HEK293 (cell line): ENCODE measurements around the gene FGD4.
"Not testable (repeated sequence)": the region's sequence is repeated elsewhere in the genome, so short reads cannot be mapped to it uniquely, and the experiment has no call there.

ENCODE experiments used
- CTCF ChIA-PET: fragments of 350-600 bp; formaldehyde crosslinking; extraction: SDS; loops from one replicate; lab custom pipeline; 2021; ENCODE audit warnings: antibody characterized with exemption; lab: Yijun Ruan, JAX
- POLR2A ChIA-PET: fragments of 300-600 bp; formaldehyde crosslinking; extraction: SDS; loops from one replicate; lab custom pipeline; 2020; ENCODE audit warnings: antibody characterized with exemption, inconsistent platforms; lab: Yijun Ruan, JAX
- H3K27ac ChIP-seq: fragments of 200-500 bp; sonication (Bioruptor generic); 2 replicates; pipeline ENCODE4 v1.5.1; 2014; ENCODE audit warnings: low read depth, low read length, control low read depth, inconsistent platforms; ENCODE audit errors: extremely low read depth
- H3K36me3 ChIP-seq, 2 experiments: fragments of 200-500 bp in 1 of 2; sonication (Bioruptor generic) in 1 of 2; 1 replicate in 1 of 2; 2 replicates in 1 of 2; pipeline ENCODE4 v1.5.1; 2014 to 2017; ENCODE audit warnings: inconsistent platforms in 2 of 2, low read length in 2 of 2; ENCODE audit not compliant: control insufficient read depth in 2 of 2, insufficient read depth in 1 of 2
- H3K4me1 ChIP-seq: fragments of 200-500 bp; sonication (Bioruptor generic); 2 replicates; pipeline ENCODE4 v1.5.1; 2014; ENCODE audit warnings: mild to moderate bottlenecking, low read length, inconsistent platforms; ENCODE audit not compliant: control insufficient read depth, insufficient read depth
- H3K4me3 ChIP-seq: 2 replicates; pipeline ENCODE4 v1.5.1; 2011; ENCODE audit warnings: low read depth, mild to moderate bottlenecking, control low read depth, low read length, moderate library complexity
- H3K9me3 ChIP-seq: fragments of 200-500 bp; sonication (Bioruptor generic); 2 replicates; pipeline ENCODE4 v1.5.1; 2014; ENCODE audit warnings: low read depth, low read length, inconsistent platforms; ENCODE audit not compliant: control insufficient read depth, insufficient read depth
- KLF9 ChIP-seq: fragments of 450-650 bp; formaldehyde crosslinking; IDR thresholded peaks from 2 replicates; pipeline ENCODE4 v1.5.1; 2016; ENCODE audit warnings: missing biosample characterization, missing genetic modification characterization, low read depth
- MYNN ChIP-seq: fragments of 450-650 bp; formaldehyde crosslinking; IDR thresholded peaks from 2 replicates; pipeline ENCODE4 v1.5.1; 2016; ENCODE audit warnings: missing biosample characterization, missing genetic modification characterization, borderline replicate concordance
- SCRT2 ChIP-seq: fragments of 450-650 bp; formaldehyde crosslinking; IDR thresholded peaks from 2 replicates; pipeline ENCODE4 v1.5.1; 2016; ENCODE audit warnings: missing biosample characterization, missing genetic modification characterization
- TSHZ1 ChIP-seq: fragments of 450-650 bp; formaldehyde crosslinking; IDR thresholded peaks from 2 replicates; pipeline ENCODE4 v1.5.1; 2016; ENCODE audit warnings: missing biosample characterization, missing genetic modification characterization, borderline replicate concordance
- ZNF146 ChIP-seq: fragments of 450-650 bp; formaldehyde crosslinking; IDR thresholded peaks from 2 replicates; pipeline ENCODE4 v1.5.1; 2016; ENCODE audit warnings: missing biosample characterization, missing genetic modification characterization
- ZNF324 ChIP-seq: fragments of 450-650 bp; formaldehyde crosslinking; IDR thresholded peaks from 2 replicates; pipeline ENCODE4 v1.5.1; 2016; ENCODE audit warnings: missing biosample characterization, missing genetic modification characterization
- ZNF335 ChIP-seq: fragments of 450-650 bp; formaldehyde crosslinking; conservative IDR thresholded peaks from 2 replicates; pipeline ENCODE4 v1.5.1; 2016; ENCODE audit warnings: missing biosample characterization, missing genetic modification characterization
- ZNF37A ChIP-seq: fragments of 450-650 bp; IDR thresholded peaks from 2 replicates; pipeline ENCODE4 v1.5.1; 2018; ENCODE audit warnings: missing biosample characterization, missing genetic modification characterization
- ZNF416 ChIP-seq: fragments of 450-650 bp; formaldehyde crosslinking; IDR thresholded peaks from 2 replicates; pipeline ENCODE4 v1.5.1; 2016; ENCODE audit warnings: missing biosample characterization, missing genetic modification characterization
- ZNF510 ChIP-seq: fragments of 450-650 bp; formaldehyde crosslinking; IDR thresholded peaks from 2 replicates; pipeline ENCODE4 v1.5.1; 2018; ENCODE audit warnings: mild to moderate bottlenecking, missing genetic modification characterization, missing biosample characterization; ENCODE audit not compliant: insufficient replicate concordance
- ZNF529 ChIP-seq: fragments of 450-650 bp; formaldehyde crosslinking; IDR thresholded peaks from 2 replicates; pipeline ENCODE4 v1.5.1; 2017; ENCODE audit warnings: missing genetic modification characterization, missing biosample characterization; ENCODE audit not compliant: insufficient replicate concordance
- ZNF580 ChIP-seq: fragments of 450-650 bp; formaldehyde crosslinking; IDR thresholded peaks from 2 replicates; pipeline ENCODE4 v1.5.1; 2016; ENCODE audit warnings: missing biosample characterization, missing genetic modification characterization
- ZNF610 ChIP-seq: fragments of 450-650 bp; formaldehyde crosslinking; IDR thresholded peaks from 2 replicates; pipeline ENCODE4 v1.5.1; 2016; ENCODE audit warnings: missing biosample characterization, missing genetic modification characterization, borderline replicate concordance
- ZNF623 ChIP-seq: fragments of 450-650 bp; formaldehyde crosslinking; IDR thresholded peaks from 2 replicates; pipeline ENCODE4 v1.5.1; 2016; ENCODE audit warnings: missing biosample characterization, missing genetic modification characterization

Gene FGD4

GRCh38 chr12:32505067-32505945, 105.9 kb downstream of the FGD4 start:
- H3K27ac ChIP-seq = no peak overlapping the region
- no peaks in the 10 kb centered on the region for H3K36me3 ChIP-seq
- H3K4me3 ChIP-seq = no peak overlapping the region
- H3K4me1 ChIP-seq = peaks cover 10% of the 10 kb centered on the region
- no peaks in the 10 kb centered on the region for H3K9me3 ChIP-seq
- ChIA-PET CTCF (no interaction called here), POLR2A (no interaction called here)
- no peak for TF ChIP-seq ZNF610 (tag by site-specific recombination)
- TF ChIP-seq MYNN (tag by site-specific recombination) = no peak
- TF ChIP-seq ZNF335 (tag by site-specific recombination) = no peak
- TF ChIP-seq SCRT2 (tag by site-specific recombination) = peak; percentile 72
- TF ChIP-seq ZNF416 = no peak
- no peak for TF ChIP-seq ZNF510 (tag by site-specific recombination)
- no peak for TF ChIP-seq ZNF324

GRCh38 chr12:32507096-32507941, 108.0 kb downstream of the FGD4 start:
- CTCF ChIA-PET = interaction anchor here (0.7 kb wide), 1 partner anchor 62 kb away, joined by 3 read pairs; no protein-coding TSS in a partner anchor
- H3K9me3 ChIP-seq, H3K4me1 ChIP-seq, POLR2A ChIA-PET, H3K27ac ChIP-seq, H3K36me3 ChIP-seq, H3K4me3 ChIP-seq: not testable (repeated sequence)
- TF ChIP-seq ZNF580 (peak; percentile 55; the same call in 1 of the 2 replicates), ZNF146 (peak; percentile 93)

- Histone ChIP-seq H3K9me3 (no peaks in the 10 kb centered on the region), H3K4me1 (no peaks in the 10 kb centered on the region; the same call in 1 of the 2 replicates), H3K27ac (no peak overlapping the region), H3K36me3 (no peaks in the 10 kb centered on the region), H3K4me3 (no peak overlapping the region)
- CTCF ChIA-PET = no interaction called here
- POLR2A ChIA-PET = no interaction called here
- TF ChIP-seq ZNF37A (tag by site-specific recombination) = no peak
- no peak for TF ChIP-seq TSHZ1 (tag by site-specific recombination)
- TF ChIP-seq ZNF529 (tag by site-specific recombination) = peak; percentile 26
- no peak for TF ChIP-seq KLF9 (tag by site-specific recombination)
- TF ChIP-seq ZNF623 (tag by site-specific recombination) = no peak
- TF ChIP-seq, all 188 proteins: peak for 1
These were observed 108.6 kb downstream of the FGD4 start for GRCh38 chr12:32507942-32508320.
